ENCODE data around the gene RBM5. TPM values are rescaled to one million over a fixed set of nuclear protein-coding genes. Genes with fewer than 3 reads are reported as not detected.

Gene RBM5
- total RNA-seq, 2 donors from 2014 or later = 139 to 308 TPM

DNA sequence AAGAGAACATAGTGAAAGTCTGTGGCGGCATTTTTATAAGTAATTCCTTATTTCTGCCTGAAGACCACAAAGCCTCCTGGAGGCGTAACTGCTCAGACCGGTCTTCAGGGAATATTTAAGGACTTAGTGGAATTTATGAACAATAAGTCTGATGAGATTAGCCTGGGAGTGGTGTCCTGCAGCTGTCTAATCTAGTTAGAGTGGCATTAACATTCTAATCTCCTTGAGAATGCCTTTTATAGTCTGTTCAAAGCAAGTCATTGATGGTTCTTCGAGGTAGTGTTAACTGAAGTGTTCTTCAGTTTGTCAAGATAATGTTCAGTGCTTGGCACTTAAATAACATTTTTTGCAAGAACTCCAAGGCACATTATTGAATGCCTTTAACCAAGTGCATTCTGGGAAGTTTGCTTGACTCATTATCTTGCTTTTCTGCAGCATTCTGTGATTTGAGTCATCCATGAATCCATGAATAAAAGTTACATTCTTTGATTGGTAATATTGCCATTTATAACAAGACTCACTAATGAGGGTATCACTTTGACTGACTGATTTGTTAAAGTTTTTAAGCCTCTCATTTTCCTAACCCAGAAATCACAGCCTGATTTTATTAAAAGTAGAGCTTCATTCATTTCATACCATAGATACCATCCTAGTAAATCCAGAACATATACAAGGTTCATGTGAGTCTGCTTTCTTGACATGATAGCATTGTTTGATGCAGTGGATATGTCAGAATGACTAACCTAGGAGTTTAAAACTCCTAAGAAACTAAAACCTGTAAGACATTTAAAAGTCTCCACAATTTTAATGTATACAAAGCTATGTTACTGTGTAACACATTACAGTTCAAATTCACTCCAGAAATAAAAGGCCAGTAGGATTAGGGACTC, 12.5 kb downstream of the RBM5 start:
- H3K36me3 ChIP-seq (replicated peaks in 1 of 2; ENCODE audit: insufficient read depth in 1 of 2, low read depth in 2 of 2) = peaks cover 37 to 65% of the 10 kb centered on the region in 2 donors
- 75 to 77% methylated on average over 4 of the region's 4 CpGs for WGBS, 2 donors

GRCh38 chr3:50102558-50102957, 13.8 kb downstream of the RBM5 start:
- intact Hi-C loops (cut with DNase I) = no loop called here
- no peaks in the 10 kb centered on the region for H3K9me3 ChIP-seq
- no peak overlapping the region for H3K4me3 ChIP-seq
- DNase-seq (no peak), ATAC-seq (no peak)
- peaks cover 45 to 73% of the 10 kb centered on the region in 2 donors for H3K36me3 ChIP-seq (replicated peaks in 1 of 2; ENCODE audit: insufficient read depth in 1 of 2, low read depth in 2 of 2)
- H3K27ac ChIP-seq = no peak overlapping the region
- H3K27me3 ChIP-seq = no peaks in the 10 kb centered on the region
- no peaks in the 10 kb centered on the region for H3K4me1 ChIP-seq
- no peak for TF ChIP-seq POLR2A (IDR thresholded peaks at IDR 0.05)
- TF ChIP-seq CTCF (IDR thresholded peaks at IDR 0.05) = no peak
- WGBS, 2 donors = 84 to 92% methylated on average over 7 of the region's 7 CpGs

More for the DNA sequence above, 12.5 kb downstream of the RBM5 start:
- no peaks in the 10 kb centered on the region for H3K9me3 ChIP-seq
- TF ChIP-seq POLR2A (IDR thresholded peaks at IDR 0.05) = no peak
- no peak for TF ChIP-seq CTCF (IDR thresholded peaks at IDR 0.05)
- H3K4me1 ChIP-seq = no peaks in the 10 kb centered on the region
- H3K27me3 ChIP-seq = no peaks in the 10 kb centered on the region
- no peak for DNase-seq
- intact Hi-C loops (cut with DNase I) = no loop called here
- no peak for ATAC-seq
- H3K27ac ChIP-seq = no peak overlapping the region
- no peak overlapping the region for H3K4me3 ChIP-seq

GRCh38 chr3:50111757-50112156, 23.0 kb downstream of the RBM5 start:
- TF ChIP-seq CTCF (IDR thresholded peaks at IDR 0.05) = no peak
- no peak for TF ChIP-seq POLR2A (IDR thresholded peaks at IDR 0.05)
- H3K36me3 ChIP-seq (replicated peaks in 1 of 2; ENCODE audit: insufficient read depth in 1 of 2, low read depth in 2 of 2) = peaks cover 43 to 84% of the 10 kb centered on the region in 2 donors

GRCh38 chr3:50112462-50112861, 23.7 kb downstream of the RBM5 start:
- Histone ChIP-seq H3K27ac (no peak overlapping the region), H3K36me3 (replicated peaks in 1 of 2; ENCODE audit: insufficient read depth in 1 of 2, low read depth in 2 of 2) (peaks cover 37 to 84% of the 10 kb centered on the region in 2 donors), H3K4me1 (no peaks in the 10 kb centered on the region), H3K4me3 (no peak overlapping the region), H3K9me3 (no peaks in the 10 kb centered on the region), H3K27me3 (no peaks in the 10 kb centered on the region)
- WGBS, 2 donors = 97 to 98% methylated on average over 3 of the region's 3 CpGs
- TF ChIP-seq POLR2A (IDR thresholded peaks at IDR 0.05) = no peak
- no peak for TF ChIP-seq CTCF (IDR thresholded peaks at IDR 0.05)
- intact Hi-C loops (cut with DNase I) = no loop called here
- peak; percentile 50 for ATAC-seq
- peak in 3 of 4 donors; percentile 10 to 51 (median 36) for DNase-seq

More at GRCh38 chr3:50111757-50112156, 23.0 kb downstream of the RBM5 start:
- Histone ChIP-seq H3K27me3 (no peaks in the 10 kb centered on the region), H3K4me3 (no peak overlapping the region), H3K9me3 (no peaks in the 10 kb centered on the region), H3K27ac (no peak overlapping the region), H3K4me1 (no peaks in the 10 kb centered on the region)
- no peak for DNase-seq
- intact Hi-C loops (cut with DNase I) = no loop called here
- ATAC-seq = no peak
- 85 to 89% methylated on average over 5 of the region's 5 CpGs for WGBS, 2 donors
